ENCODE results near the gene GARNL3.
A peak's percentile ranks its signal among the peaks of the same experiment; 100 is the strongest.

Gene GARNL3

GRCh38 chr9:127313042-127313560 lies 48.5 kb downstream of the GARNL3 start:
- no peak for DNase-seq (ENCODE audit: low read depth)

GRCh38 chr9:127314911-127315310 lies 50.3 kb downstream of the GARNL3 start:
- DNase-seq (ENCODE audit: low read depth): no peak

- no peak for DNase-seq (ENCODE audit: low read depth)
Observed at GRCh38 chr9:127316586-127317323, 52.2 kb downstream of the GARNL3 start.

- peak; percentile 20 for DNase-seq (ENCODE audit: low read depth)
Observed at GRCh38 chr9:127318651-127319167, 54.1 kb downstream of the GARNL3 start.

- no peak for DNase-seq (ENCODE audit: low read depth)
Observed at GRCh38 chr9:127319366-127320114, 55.0 kb downstream of the GARNL3 start.

GRCh38 chr9:127320115-127320378 lies 55.5 kb downstream of the GARNL3 start:
- DNase-seq (ENCODE audit: low read depth): no peak

- DNase-seq (ENCODE audit: low read depth): no peak
Observed at GRCh38 chr9:127323393-127323792, 58.8 kb downstream of the GARNL3 start.

- DNase-seq (ENCODE audit: low read depth): no peak
Observed at GRCh38 chr9:127330501-127330900, 65.9 kb downstream of the GARNL3 start.

- DNase-seq (ENCODE audit: low read depth): no peak
Observed at GRCh38 chr9:127333221-127334064, 68.9 kb downstream of the GARNL3 start.

GRCh38 chr9:127334725-127335124 lies 70.2 kb downstream of the GARNL3 start:
- no peak for DNase-seq (ENCODE audit: low read depth)

- no peak for DNase-seq (ENCODE audit: low read depth)
Observed at GRCh38 chr9:127336086-127336485, 71.5 kb downstream of the GARNL3 start.

- peak; percentile 86 for DNase-seq (ENCODE audit: low read depth)
Observed at GRCh38 chr9:127336506-127337352, 72.2 kb downstream of the GARNL3 start.

GRCh38 chr9:127340721-127341120 lies 76.1 kb downstream of the GARNL3 start:
- DNase-seq (ENCODE audit: low read depth): no peak

- DNase-seq (ENCODE audit: low read depth): no peak
Observed at GRCh38 chr9:127341152-127341551, 76.6 kb downstream of the GARNL3 start.

GRCh38 chr9:127344368-127345000 lies 79.9 kb downstream of the GARNL3 start:
- no peak for DNase-seq (ENCODE audit: low read depth)

- no peak for DNase-seq (ENCODE audit: low read depth)
Observed at GRCh38 chr9:127345566-127345965, 81.0 kb downstream of the GARNL3 start.

GRCh38 chr9:127346584-127346983 lies 82.0 kb downstream of the GARNL3 start:
- no peak for DNase-seq (ENCODE audit: low read depth)

- peak; percentile 27 for DNase-seq (ENCODE audit: low read depth)
Observed at GRCh38 chr9:127347831-127348776, 83.5 kb downstream of the GARNL3 start.

- DNase-seq (ENCODE audit: low read depth): no peak
Observed at GRCh38 chr9:127349483-127350113, 85.0 kb downstream of the GARNL3 start.
